ENCODE data around the gene MAML3. TPM values are rescaled to one million over a fixed set of nuclear protein-coding genes. Genes with fewer than 3 reads are reported as not detected.

Gene MAML3
- total RNA-seq, 1 donor from 2014 or later, result 0.43 TPM

DNA sequence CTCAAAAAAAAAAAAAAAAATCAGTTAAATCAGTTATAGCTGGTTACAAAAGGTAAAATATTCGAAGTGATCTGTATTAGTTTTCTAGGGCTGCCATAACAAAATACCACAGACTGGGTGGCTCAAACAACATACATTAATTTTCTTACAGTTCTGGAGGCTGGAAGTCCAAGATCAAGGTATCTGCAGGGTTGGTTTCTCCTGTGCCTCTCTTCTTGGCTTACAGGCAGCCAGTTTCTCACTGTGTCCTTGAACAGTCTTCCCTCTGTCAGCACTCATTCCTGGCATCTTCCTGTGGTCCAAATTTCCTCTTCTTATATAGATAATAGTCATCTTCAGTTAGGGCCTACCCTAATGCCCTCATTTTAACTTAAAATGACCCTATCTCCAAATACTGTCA, 248.5 kb downstream of the MAML3 start:
- DNase-seq (ENCODE audit: low read depth), result no peak

DNA sequence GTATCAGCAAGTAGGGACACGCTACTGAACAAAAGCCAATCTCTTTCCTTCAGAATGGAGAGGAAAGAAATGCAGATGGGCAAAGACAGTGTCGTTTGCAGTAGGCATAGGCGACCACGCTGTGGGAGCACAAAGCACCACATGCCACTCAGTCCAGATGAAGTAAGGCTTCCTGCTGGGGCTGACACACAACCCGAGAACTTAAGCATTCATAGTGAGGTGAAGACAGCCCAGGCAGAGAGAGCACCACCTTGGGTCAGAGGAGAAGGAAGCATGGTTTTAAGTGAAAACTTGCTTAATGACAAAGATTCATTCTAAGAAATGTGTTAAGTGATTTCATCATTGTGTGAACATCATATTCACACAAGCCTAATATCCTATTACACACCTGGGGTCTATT, 249.6 kb downstream of the MAML3 start:
- DNase-seq (ENCODE audit: low read depth), result no peak

DNA sequence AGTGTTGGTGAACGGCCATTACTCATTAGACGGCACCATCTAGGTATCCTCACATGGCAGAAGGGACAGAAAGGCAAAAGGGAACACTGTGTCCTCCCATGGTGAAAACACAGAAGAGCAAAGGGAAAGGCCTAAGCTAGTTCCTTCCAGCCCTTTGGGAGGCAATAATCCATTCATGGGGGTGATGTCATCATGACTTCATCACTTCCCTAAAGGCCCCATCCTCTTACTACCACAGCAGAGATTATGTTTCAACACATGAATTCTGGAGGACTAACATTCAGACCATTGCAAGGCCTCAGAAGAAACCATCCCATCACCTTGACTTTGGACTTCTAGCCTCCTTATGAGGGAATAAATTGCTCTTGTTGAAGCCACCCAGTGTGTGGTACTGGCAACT, 250.1 kb downstream of the MAML3 start:
- no peak for DNase-seq (ENCODE audit: low read depth)

DNA sequence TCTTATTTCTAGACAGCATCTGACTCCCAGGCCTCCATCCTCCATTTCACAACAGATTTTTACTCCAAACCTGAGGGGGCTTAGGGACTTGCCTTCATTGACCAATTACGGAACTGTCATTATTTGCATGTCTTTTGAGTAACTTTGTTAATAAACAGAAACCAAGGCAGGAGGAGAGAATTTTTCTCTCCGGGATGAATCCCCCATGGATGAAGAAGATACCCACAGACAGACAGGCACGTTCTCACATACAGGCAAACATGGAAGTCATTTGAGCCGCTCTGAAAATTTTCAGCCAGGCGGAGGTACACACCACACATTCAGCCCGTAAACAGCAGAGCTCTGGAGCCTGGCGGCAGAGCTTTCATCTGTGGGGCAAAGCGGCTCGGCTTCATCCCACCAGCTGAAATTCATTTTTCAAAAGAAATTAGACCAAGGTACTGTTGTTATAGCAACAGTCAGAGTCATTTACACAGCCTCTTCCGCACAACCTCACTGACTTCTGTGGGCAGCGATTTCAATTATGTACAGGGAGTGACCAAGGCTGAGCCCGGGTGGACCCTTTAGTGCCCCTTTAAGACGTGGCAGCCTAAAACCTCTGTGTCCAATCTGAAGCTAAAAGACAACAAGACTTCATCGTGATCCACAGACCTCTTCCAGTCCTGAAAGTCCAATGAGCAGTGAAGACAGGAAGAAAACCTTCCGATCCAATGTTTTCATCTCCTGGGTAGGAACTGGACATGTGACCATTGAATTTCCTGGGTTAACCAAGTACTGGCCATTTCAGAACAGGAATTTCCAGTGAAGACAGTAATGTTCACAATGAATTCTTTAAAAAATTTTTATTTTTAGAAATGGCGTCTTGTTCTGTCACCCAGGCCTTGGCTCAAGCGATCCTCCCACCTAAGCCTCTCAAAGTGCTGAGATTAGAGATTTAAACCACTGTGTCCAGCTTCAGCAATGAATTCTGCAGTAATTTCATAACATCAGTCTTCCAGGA, 251.4 kb downstream of the MAML3 start:
- DNase-seq (ENCODE audit: low read depth), result no peak

DNA sequence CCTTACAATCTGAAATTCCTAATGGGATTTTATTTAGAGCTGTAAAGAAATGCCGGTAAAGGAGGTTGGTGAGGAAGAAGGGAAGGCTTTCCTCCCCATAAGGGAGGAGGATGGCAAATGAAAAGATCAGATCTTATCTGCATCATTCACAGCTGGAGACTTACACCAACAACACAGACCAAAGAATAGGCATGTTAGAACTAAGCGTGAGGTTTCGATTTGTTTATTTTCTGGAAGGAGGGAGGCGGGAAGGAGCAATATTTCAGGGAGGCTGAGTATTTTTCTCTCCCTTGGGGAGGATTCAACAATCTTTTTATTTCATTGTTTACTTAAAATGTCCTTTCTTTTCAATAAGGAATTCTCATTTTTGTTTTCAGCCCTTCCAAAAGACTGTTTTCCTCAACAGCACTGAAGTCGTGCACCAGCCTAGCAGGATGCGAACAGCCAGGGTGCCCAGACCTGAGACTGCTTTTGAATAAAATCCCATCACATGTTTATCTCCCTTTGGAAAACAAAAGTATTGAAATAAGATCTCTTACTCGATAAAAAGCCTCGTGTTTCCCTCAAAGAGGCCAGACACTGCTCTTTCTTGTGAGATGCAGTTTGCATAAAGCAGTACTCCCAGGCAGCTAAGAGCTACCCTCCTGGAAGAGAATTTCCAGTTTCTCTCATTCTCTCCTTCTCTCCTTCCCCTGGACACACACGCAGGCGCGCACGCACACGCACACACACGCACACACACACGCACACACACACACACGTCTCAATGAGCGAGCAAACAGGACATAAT, 252.3 kb downstream of the MAML3 start:
- no peak for DNase-seq (ENCODE audit: low read depth)

DNA sequence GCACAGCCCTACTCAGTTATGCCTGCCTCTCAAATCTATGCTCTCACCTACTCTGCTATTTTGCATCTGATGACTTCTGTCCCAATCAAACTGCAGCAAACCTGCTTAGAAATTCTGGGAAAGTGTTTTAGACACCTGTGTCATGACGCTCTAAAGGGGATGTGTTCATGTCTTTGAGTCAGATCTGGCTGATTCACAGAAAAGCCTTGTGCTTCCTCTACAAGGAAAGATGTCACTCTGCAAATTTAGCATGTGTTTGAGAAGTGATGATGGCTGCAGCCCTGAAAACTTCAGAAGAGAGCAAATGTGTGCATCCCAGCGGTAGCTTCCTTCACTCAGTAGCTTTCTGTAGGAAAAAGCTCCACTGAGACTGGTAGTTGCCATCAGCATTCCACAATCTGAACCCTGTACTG, 253.0 kb downstream of the MAML3 start:
- no peak for DNase-seq (ENCODE audit: low read depth)

DNA sequence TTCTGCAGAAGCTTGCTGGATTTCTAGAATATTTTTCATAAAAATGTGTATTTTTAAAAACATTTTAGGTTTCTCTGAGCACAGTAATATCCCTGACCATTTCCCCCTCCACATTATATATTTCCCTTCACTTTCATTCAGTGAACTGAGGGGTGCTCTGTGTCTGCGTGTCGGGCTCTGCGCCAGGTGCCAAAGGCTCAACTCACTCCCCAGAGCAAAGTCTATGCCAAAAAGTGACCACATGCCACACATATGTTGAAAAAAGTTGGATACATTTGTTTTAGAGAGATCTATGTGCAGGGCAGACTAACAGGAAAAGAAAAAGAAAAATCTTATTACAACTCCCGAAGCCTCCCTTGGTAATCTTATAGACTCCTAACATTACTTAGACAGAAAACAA, 254.6 kb downstream of the MAML3 start:
- no peak for DNase-seq (ENCODE audit: low read depth)

DNA sequence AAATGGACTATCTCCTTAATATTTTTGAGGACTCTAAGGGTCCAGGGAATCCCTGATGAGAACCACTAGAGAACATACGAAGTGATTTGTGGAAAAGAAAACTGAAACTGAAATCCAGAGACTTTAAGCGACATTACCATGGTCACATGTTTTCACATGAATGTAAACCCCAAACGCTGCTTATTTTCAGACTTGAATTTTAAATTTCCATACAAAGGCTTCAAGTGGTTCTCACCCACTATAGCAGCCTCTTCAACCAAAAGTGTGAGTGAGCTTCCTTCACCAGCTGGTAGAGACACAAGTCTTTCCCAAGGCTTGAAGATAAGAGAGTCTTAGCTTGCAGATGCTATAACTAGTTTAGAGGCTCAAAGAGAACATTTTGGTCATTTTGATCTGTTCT, 255.7 kb downstream of the MAML3 start:
- DNase-seq (ENCODE audit: low read depth), result no peak

DNA sequence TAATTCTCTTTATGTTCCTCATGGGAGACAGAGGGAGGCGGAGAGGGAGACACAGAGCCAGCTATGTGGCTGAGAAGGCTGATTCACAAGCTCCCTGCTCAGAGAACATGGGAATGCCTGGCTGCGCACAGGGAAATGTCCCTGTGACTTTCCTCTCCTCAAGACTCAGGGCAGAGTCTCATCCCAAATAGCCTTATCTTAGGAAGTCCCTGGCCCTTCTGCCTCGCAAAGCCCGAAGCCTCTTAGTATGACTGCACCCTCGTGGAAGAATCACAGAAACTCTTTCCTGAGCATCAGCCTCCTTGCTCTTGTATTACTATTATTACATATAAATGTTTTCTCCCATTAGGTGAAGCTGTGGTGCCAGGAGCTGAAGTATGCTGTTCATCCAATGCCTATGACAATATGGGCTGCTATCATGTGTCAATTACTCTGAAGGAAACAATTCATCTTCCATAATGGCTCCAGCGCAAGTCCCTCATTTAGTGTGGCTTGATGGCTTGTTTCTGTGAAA, 257.8 kb downstream of the MAML3 start:
- DNase-seq (ENCODE audit: low read depth), result no peak

DNA sequence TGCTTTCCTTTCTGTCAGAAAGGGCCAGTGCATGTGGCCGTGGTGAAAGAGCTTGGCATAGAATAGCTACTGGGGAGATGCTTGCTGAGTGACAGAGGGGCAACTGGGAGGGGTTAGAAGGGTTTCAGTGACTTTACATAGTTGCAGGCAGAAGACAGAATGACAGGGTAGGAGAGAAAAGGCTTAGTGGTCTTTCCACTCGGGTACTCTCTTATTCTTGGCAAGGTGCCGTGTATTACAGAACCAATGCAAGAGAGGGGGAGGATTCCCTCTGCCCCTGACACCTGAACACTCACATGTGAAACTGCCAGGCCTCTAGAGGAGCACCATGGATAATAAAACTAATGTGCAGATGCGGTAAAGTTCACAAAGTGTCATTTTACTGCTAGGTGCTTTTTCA, 260.2 kb downstream of the MAML3 start:
- no peak for DNase-seq (ENCODE audit: low read depth)

DNA sequence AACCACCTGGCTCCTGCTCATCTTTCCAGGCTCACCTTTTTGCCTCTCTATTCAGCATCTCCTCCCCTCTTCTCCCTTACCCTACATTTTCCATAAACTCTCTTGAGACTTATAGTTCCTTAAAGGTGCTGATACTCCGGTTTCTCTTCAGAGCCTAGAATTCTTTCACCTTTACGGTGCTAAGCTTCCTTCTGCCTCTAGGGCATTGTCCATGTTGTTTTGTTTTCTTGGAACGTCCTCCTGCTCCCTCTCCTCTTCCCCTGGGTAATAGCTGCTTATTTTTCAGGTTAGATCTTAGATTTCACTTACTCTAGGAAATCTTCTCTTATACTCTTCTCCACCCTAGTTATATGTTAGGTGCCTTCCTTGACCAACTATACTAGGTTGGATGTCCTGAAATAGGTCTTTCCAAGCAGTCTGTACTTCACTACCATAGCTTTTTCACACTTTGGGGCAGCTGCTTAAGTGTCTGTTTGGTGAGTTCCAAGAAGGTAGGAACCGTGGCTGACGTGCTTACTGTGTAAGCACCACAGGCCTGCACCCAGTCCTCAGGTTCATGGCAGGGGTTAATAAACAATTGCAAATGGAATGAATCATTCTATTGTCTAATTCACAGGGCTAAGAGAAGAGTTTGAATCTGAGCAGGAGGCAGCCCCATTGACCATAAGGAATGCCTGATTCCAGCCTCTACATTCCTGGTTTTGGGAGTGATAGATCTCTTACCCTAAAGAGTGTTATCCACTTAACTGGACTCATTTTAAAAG, 260.8 kb downstream of the MAML3 start:
- no peak for DNase-seq (ENCODE audit: low read depth)

DNA sequence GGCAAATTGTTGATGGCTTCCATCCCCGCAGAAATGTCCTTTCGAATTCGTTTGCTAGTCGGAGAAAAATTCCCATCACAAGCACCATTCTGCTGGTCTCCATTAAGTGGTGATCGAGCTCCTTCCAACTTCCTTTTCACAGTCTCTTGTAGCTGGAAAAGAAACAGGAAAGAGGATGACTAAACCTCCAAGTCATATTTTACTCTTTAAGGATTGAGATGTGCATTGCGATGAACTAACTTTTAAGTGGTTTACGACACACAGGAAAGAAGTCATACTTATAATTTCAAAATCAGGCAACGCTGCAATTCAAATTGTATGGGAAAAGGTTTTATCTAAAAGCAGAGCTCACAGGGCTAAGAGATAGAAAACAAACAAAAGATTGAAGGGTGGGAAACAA, 263.2 kb downstream of the MAML3 start:
- no peak for DNase-seq (ENCODE audit: low read depth)

DNA sequence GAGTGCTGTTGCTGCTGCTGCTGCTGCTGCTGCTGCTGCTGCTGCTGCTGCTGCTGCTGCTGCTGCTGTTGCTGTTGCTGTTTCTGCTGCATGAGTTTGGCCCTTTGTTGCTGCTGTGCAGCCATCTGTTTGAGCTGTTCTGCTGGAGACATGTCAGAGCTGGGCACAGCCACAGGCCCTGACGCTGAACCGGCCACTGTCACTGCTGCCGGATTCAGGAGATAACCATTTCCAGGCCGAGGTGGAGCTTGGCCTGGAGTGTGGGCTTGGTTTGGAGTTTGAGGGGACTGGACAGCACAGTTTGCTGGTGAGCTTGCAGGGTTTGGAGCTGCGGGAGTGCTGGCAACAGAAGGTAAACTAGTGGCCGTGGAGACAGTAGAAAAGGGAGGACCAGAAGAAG, 264.1 kb downstream of the MAML3 start:
- no peak for DNase-seq (ENCODE audit: low read depth)

DNA sequence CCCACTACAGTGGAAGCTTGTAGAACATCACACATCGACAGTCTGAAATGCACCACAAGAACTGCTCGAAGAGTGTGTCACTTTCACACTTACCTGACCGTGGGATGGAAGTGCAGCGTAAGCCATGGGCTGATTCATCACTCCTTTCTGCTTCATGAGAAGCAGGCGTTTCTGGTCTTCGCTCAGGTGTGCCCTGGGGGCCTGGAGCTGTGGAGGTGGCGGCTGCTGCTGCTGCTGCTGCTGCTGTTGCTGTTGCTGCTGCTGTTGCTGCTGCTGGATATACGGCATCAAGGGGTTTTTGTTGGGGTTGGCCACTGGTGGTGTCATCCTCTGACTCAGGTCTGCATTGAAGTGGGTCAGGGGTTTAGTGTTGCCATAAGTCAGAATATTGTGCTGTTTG, 264.7 kb downstream of the MAML3 start:
- no peak for DNase-seq (ENCODE audit: low read depth)

DNA sequence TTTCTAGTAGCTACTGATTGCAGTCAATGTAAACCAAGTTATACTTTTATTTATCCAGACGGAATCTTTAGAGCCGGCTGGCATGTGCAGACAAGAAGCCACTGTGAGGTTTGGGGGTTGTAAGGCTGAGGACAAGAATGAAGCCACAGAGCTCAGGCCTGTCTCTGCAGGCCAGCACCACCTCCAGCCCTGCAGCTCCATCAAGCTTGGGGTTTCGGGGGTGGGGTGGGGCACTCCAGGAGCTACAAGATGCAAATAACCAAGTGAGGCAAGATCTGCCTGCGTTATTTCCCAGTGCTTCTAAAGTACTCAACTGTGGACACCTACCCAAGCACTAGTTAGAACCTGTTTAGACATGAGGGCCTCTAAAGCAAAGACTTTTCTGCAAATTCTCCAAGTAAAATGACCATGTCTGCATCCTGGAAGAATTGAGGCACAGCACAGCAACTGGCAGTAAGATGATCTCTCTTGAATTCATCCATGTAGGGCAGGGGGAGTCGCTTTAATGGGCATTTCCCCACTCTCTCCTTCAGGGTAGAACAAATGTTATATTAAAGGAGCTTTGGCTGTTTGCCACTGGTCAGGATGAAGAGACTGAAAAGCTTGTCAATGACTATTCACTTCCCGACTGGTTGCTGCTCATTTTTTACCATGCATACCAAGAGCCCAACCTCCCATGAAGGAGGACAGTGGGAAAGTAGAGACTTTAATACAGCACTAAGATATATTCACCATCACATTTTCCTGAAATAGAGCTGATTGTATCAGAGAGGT, 265.8 kb downstream of the MAML3 start:
- DNase-seq (ENCODE audit: low read depth), result no peak

DNA sequence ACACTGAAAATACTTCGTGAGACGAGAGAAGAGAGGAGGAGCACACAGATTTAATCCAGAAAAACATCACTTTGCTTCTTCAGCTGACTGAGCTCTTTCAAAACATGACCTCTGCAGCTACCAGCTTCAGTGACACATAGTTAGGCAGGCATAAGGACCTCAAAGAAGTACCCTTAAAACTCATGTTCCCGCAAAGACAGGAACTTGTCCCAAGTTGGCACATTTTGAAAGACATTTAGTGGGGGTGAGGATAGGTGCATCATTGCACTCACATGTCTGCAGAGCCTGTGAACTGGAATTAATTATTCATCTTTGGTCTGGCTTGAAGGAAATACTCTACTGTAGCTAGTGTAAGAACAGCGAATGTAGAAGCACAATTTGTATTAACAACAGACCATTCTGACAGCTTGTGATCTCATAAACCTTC, 266.6 kb downstream of the MAML3 start:
- DNase-seq (ENCODE audit: low read depth), result no peak

DNA sequence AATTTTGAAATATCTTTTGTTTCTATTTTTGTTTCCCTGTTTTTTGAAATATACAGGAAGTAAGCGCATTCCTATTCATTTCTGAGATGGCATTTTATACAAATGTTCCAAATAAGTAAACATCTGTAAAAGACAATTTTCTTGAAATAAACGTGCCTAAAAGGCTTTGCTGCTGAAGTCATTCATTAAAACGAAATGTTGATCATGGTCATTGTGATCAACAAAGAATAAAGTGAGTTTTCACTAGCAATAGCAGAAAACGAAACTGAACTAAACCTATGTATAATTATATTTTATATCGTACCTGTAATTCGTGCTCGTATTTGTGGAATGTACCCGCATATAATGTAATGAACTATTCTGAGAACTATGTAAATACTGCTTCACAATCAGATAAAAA, 267.2 kb downstream of the MAML3 start:
- no peak for DNase-seq (ENCODE audit: low read depth)

DNA sequence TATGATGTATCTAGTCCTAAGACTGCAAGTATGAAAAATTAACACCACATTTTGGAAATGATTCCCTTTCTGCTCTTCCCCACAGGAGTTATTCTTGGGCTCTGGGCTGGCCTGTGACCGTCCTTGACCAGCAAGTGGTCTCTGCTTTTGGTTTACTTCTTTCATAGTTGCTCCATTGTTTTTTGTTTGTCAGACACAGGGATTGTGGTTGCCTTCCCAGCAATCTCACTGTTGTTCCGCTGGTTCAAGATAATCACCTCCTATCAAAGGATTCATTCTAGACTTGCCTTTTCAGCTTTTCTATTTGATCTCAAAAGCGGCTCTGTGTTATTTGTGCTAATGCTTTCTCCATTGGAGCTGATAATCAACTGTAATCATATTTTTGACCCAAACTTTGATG, 269.5 kb downstream of the MAML3 start:
- no peak for DNase-seq (ENCODE audit: low read depth)

DNA sequence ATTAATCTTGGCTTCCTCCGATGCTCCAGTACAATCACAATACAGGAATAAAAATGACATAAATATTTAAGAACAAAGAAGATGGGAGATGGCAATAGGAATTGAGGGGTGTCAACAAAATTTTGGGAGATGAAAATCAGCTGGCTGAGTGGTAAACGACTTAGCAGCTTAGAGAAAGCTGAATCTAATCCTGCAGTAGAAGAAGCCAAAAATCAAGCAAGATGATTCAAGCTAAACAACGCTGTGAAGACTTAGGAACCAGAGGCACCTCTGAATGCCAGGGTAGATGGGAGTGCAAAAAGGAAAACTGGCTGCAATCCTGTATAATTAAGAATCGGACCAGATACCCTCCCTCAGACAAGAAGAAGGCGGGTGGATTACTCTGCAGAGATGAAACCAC, 273.1 kb downstream of the MAML3 start:
- no peak for DNase-seq (ENCODE audit: low read depth)

DNA sequence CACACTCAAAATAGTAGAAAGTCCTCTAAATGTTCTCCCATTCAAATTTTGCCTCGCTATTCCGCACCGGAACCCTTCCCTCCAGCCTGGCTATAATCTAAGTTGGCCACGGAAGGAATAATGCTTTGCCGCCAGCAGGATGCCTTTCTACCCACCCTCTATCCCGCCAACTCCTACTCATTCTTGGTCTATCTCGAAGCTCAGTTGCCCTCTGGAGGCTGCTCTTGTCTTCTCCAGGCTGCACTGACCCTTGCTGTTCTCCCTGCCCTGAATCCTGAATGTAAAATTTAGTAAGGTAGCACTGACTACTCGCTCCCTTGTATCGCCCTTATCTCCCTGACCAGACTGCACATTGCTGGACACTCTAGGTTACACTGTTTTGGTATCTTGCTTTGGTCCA, 275.9 kb downstream of the MAML3 start:
- DNase-seq (ENCODE audit: low read depth), result no peak
